ENCODE results near the gene PLOD2. TPM values are rescaled to one million over a fixed set of nuclear protein-coding genes. Genes with fewer than 3 reads are reported as not detected.

PLOD2 gene
- total RNA-seq, 1 experiment from 2014 or later, result 19.3 TPM

- Mint-ChIP-seq H3K27me3 (ENCODE audit: low read depth) (no peaks in the 10 kb centered on the region), H3K27ac (no peak overlapping the region), H3K4me3 (no peak overlapping the region), H3K36me3 (ENCODE audit: insufficient read depth in 1 of 3, low read depth in 3 of 3) (no peaks in the 10 kb centered on the region), H3K4me1 (peaks cover 0 to 5% of the 10 kb centered on the region in 2 experiments; a peak in 2 of 4 replicates), H3K9me3 (no peaks in the 10 kb centered on the region)
- Histone ChIP-seq H2AK5ac (ENCODE audit: insufficient read length, low read length) (no peak overlapping the region), H4K5ac (ENCODE audit: insufficient read length, low read depth, low read length) (no peak overlapping the region), H3K56ac (ENCODE audit: insufficient read length, low read depth, low read length) (no peak overlapping the region), H3K79me1 (ENCODE audit: insufficient read depth, low read depth, low read length, poor library complexity, severe bottlenecking) (no peaks in the 10 kb centered on the region), H3K4ac (ENCODE audit: low read depth, low read length) (no peak overlapping the region), H2BK12ac (ENCODE audit: insufficient read length, low read depth, low read length) (no peak overlapping the region), H2AFZ (ENCODE audit: low read length) (no peak overlapping the region), H3K4me1 (ENCODE audit: insufficient read depth, low read length) (no peaks in the 10 kb centered on the region), H2BK120ac (ENCODE audit: low read depth, low read length, poor library complexity, severe bottlenecking) (no peak overlapping the region), H3K27me3 (ENCODE audit: insufficient read depth, low read length) (no peaks in the 10 kb centered on the region), H4K20me1 (ENCODE audit: control insufficient read depth, insufficient read depth, insufficient read length) (no peaks in the 10 kb centered on the region), H3T11ph (ENCODE audit: low read length) (no peak overlapping the region), H2BK5ac (ENCODE audit: insufficient read length, low read length) (no peak overlapping the region), H4K8ac (replicated peaks; ENCODE audit: insufficient read length, low read depth, low read length) (no peak overlapping the region), H3K23ac (ENCODE audit: insufficient read length, low read depth, low read length) (no peak overlapping the region), H3K9me3 (ENCODE audit: control insufficient read depth, low read depth, low read length) (no peaks in the 10 kb centered on the region), H3K27ac (ENCODE audit: insufficient read length, low read depth, low read length) (no peak overlapping the region), H2BK20ac (ENCODE audit: low read depth, low read length, poor library complexity, severe bottlenecking) (no peak overlapping the region), H3K9ac (ENCODE audit: extremely low read depth, insufficient read length, low read length) (no peak overlapping the region), H2BK15ac (ENCODE audit: low read depth, low read length) (no peak overlapping the region), H3K4me2 (ENCODE audit: insufficient read depth, insufficient read length, low read length) (no peak overlapping the region), H3K18ac (ENCODE audit: insufficient read length, low read depth, low read length) (no peak overlapping the region), H4K91ac (ENCODE audit: insufficient read length, low read depth, low read length) (no peak overlapping the region), H3K23me2 (ENCODE audit: insufficient read length, low read depth, low read length, poor library complexity, severe bottlenecking) (no peaks in the 10 kb centered on the region), H3K79me2 (ENCODE audit: insufficient read depth, low read length) (no peaks in the 10 kb centered on the region), H3K14ac (ENCODE audit: insufficient read depth, low read length) (no peak overlapping the region)
- TF ChIP-seq CTCF (conservative IDR thresholded peaks at IDR 0.05), result no peak
- DNase-seq, result no peak
- no CpG with 5 or more reads among the region's 2 CpGs for WGBS (ENCODE audit: extremely low coverage, insufficient read length, low lambda C conversion rate)
Measured at GRCh38 chr3:146052056-146052790, 108.8 kb downstream of the PLOD2 start.

Measured in H9 (cell line).